GM12892 (cell line): ENCODE results near the gene FBXO34. TPM values are rescaled to one million over a fixed set of nuclear protein-coding genes. Genes with fewer than 3 reads are reported as not detected.

ENCODE experiments used
- DNase-seq: peaks from one replicate; pipeline ENCODE4 v3.0.0; 2011; ENCODE audit not compliant: insufficient read length
- FAIRE-seq: peaks from 2 replicates; lab custom pipeline; 2011; peaks lifted over from hg19 to GRCh38; lab: Jason Lieb, UNC
- POLR2A ChIP-seq: IDR thresholded peaks from 2 replicates; pipeline ENCODE4 v1.6.1; 2011; ENCODE audit warnings: low read depth, low read length, control low read depth
- POLR2AphosphoS5 ChIP-seq: IDR thresholded peaks from 2 replicates; pipeline ENCODE4 v1.6.1; 2011; ENCODE audit warnings: low read depth, low read length, control low read depth
- TAF1 ChIP-seq: IDR thresholded peaks from 2 replicates; pipeline ENCODE4 v1.6.1; 2011; ENCODE audit warnings: low read depth, mild to moderate bottlenecking, control low read depth, low read length, borderline replicate concordance
- polyA plus RNA-seq: library from polyadenylated mRNA; unstranded; fragments of >200 nt; gene quantifications from one replicate; pipeline ENCODE4 v1.2.1, GENCODE V29; 2012; ENCODE audit warnings: missing spikeins, inconsistent platforms; ENCODE audit not compliant: missing spikeins

Gene FBXO34, protein sequence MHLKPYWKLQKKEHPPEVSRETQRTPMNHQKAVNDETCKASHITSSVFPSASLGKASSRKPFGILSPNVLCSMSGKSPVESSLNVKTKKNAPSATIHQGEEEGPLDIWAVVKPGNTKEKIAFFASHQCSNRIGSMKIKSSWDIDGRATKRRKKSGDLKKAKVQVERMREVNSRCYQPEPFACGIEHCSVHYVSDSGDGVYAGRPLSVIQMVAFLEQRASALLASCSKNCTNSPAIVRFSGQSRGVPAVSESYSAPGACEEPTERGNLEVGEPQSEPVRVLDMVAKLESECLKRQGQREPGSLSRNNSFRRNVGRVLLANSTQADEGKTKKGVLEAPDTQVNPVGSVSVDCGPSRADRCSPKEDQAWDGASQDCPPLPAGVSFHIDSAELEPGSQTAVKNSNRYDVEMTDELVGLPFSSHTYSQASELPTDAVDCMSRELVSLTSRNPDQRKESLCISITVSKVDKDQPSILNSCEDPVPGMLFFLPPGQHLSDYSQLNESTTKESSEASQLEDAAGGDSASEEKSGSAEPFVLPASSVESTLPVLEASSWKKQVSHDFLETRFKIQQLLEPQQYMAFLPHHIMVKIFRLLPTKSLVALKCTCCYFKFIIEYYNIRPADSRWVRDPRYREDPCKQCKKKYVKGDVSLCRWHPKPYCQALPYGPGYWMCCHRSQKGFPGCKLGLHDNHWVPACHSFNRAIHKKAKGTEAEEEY
- 15.1 TPM for polyA plus RNA-seq

DNA sequence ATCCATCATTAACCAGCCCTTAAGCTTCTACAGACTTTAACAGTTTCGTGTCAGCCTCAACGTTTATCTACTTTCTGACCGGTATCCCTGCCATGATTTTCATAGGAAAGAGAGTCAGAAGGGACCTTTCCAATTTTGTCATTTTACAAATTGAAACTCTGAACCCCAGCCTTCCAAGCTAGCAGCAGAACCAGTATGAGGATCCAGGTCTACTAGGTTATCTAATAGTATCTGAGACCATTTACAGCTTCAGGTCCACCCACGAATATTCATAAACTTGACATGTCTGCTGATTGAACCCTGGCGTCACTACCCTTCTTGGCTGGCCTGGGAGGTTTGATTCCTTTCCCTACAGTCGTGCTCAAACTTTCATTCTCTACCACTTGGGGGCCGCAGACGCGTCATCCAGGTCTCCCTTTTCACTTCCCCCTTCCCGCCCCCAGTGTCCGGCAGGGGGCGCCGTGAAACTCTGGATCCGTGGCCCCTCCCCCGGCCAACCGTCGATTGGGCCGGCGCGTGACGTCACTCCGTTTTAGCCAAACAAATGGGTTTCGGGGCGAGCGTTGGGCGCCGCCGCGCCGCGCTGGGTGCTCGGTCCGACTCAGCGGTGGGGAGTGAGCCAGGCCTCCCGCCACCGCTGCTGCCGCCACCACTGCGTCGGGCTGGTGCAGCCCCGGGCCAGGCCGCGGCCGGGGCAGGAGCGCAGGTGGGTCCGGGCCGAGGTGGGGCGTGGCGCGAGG is at the start of gene FBXO34:
FBXO34 (plus strand) TSS at position 590 of the 740 bp plus-strand sequence. CDS start 78,970 bp downstream, outside the sequence.
- DNase-seq: peak; percentile 80
- TF ChIP-seq POLR2A (peak; percentile 82), POLR2AphosphoS5 (0 out of 2 replicates have a peak, but pooled peaks have one; percentile 42), TAF1 (peak; percentile 41; the same call in 1 of the 2 replicates)
- FAIRE-seq: peak; percentile 98

DNA sequence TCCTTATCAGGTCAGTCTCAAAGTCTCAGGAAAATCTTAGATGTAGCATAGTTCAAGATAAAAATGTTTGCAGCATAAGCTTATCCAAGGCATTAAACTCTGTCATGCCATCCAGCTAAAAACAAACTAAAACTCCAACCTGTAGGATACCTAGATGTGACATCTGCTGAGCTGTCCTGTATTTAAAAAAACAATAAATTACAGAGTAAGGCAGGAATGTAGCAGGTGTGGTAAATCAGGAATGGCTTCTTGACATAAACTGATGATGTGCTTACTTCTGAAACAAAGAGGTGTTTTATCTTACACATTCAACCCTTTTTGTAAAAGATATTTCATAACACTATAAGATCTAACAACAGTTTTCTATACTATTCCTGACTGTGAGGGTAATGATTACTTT is 49.3 kb upstream of the FBXO34 start:
- FAIRE-seq (no peak), DNase-seq (no peak)
- TF ChIP-seq POLR2A (no peak), POLR2AphosphoS5 (no peak), TAF1 (no peak)

- DNase-seq (no peak), FAIRE-seq (no peak)
- TF ChIP-seq POLR2A: no peak
- TF ChIP-seq POLR2AphosphoS5: no peak
- no peak for TF ChIP-seq TAF1
Measured at GRCh38 chr14:55223364-55223763, 47.9 kb upstream of the FBXO34 start.

DNA sequence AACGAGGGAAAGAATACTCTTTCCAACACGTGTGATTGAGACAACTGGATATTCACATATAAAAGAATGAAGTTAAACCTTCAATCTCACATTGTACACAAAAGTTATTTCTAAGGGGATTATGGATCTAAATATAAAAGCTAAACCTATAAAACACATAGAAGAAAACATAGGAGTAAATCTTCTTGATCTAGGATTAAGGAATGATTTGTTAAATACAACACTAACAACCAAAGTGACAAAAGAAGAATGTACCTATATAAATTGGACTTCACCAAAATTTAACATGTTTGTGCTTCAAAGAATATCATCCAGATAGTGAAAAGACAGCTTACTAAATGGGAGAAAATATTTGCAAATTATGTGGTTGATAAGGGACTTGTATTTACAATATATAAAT is 43.0 kb upstream of the FBXO34 start:
- FAIRE-seq (no peak), DNase-seq (no peak)
- no peak for TF ChIP-seq POLR2A
- TF ChIP-seq POLR2AphosphoS5: no peak
- no peak for TF ChIP-seq TAF1

- DNase-seq (no peak), FAIRE-seq (no peak)
- no peak for TF ChIP-seq POLR2AphosphoS5
- TF ChIP-seq POLR2A: no peak
- TF ChIP-seq TAF1: no peak
Measured at GRCh38 chr14:55233591-55233990, 37.6 kb upstream of the FBXO34 start.

DNA sequence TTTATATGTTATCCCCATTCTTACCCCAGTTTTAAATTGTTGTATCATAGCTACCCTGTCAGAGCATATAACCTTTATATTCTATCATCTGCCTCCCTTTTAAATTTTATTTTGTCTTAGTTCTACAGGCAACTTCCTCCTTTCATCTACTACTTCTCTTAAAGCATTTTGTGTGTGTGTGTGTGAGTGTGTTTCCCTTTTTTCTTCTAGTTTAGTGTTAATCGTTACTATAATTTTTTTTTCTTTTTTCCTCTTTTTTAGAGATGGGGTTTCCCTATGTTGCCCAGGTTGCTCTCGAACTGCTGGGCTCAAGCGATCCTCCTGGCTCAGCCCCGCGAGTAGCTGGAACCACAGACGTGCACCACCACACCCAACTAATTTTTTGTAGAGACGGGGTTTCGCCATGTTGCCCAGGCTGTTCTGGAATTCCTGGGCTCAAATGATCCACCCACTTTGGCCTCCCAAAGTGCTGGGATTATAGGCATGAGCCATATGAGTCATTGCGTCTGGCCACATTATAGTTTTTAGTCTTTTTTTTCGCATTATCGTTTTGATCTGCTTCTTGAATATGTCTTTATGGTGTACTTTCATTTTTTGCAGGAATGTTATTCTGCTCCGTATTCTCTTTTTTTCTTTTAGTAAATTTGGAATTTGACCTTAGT is 33.1 kb upstream of the FBXO34 start:
- DNase-seq (no peak), FAIRE-seq (no peak)
- TF ChIP-seq POLR2AphosphoS5 (no peak), TAF1 (no peak), POLR2A (no peak)

DNA sequence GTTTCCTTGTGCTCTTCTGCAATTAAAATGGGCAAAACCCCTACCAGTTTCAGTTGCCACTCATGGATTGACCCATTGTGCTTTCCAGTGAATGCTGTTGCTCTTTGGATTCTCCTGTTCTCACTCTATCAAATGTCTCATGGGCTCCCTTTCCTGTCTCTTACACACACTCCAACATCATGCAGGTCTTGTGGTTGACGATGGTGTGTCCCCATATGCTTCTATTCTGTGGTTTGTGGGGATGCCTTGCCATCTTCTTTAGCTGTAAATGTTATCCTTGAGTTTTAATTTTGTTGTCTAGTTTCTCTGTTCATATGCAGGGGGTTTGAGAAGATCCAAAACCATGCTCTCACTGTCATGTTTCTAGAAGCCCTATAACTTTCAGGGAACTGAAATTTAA is 31.9 kb upstream of the FBXO34 start:
- FAIRE-seq (no peak), DNase-seq (no peak)
- TF ChIP-seq POLR2A (no peak), TAF1 (no peak), POLR2AphosphoS5 (no peak)

- no peak for TF ChIP-seq POLR2AphosphoS5
- TF ChIP-seq TAF1: no peak
- no peak for TF ChIP-seq POLR2A
- FAIRE-seq (no peak), DNase-seq (no peak)
Measured at GRCh38 chr14:55240526-55241178, 30.6 kb upstream of the FBXO34 start.

DNA sequence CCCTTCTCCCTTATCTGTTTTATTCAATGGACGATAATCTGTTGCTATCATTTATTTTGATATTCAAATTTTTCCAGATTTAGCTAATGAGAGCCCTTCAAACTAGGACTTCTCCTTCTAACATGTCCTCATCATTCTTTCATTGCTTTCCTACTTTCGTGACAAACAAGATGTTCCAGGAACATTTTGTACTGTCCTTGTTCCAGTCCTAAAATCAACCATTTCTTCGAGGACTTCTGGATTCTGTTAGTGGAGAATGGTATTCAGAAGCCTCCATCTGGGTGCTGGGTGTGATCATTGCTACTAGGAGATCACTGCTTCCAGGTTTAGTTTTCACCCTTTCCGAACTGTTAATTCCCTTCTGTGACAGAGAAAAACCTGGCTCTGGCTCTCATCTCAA is 29.5 kb upstream of the FBXO34 start:
- TF ChIP-seq TAF1 (no peak), POLR2AphosphoS5 (no peak), POLR2A (no peak)
- DNase-seq: no peak
- no peak for FAIRE-seq

- DNase-seq (no peak), FAIRE-seq (no peak)
- TF ChIP-seq TAF1 (no peak), POLR2A (no peak), POLR2AphosphoS5 (no peak)
Measured at GRCh38 chr14:55243386-55243785, 27.8 kb upstream of the FBXO34 start.

DNA sequence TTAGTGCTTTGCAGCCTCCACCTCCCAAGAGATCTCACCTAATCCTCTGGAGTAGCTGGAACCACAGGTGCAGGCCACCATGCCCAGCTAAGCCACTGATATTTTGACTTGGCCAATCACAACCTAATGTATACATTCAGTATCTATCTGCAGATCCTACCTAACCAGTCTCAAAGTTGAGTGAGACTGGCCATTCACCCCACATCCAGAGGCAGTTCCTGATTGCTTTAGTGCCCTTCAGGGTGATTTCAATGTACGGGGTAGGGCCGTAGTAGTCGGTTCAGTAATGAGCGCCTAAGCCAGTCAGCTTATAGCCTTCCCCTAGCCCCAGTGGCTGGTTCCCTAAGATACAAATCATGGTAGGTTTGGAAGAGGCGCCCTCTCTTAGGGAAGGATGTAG is 27.4 kb upstream of the FBXO34 start:
- TF ChIP-seq POLR2A: no peak
- no peak for TF ChIP-seq POLR2AphosphoS5
- TF ChIP-seq TAF1: no peak
- DNase-seq: no peak
- FAIRE-seq: no peak
